T-helper 2 cell treated with Interferon-gamma antibody and Interleukin-4, amounts not matched to agents 100 ng/mL and 5 ng/mL, for 36 hours (primary cell): ENCODE measurements around the gene PLA2R1. TPM values are rescaled to one million over a fixed set of nuclear protein-coding genes. Genes with fewer than 3 reads are reported as not detected.

ENCODE experiments used
- intact Hi-C: fragments of 100-400 bp; cut with micrococcal nuclease; formaldehyde crosslinking; loops from one replicate; pipeline ENCODE4 v1.15.1; 2023
- total RNA-seq: library from RNA; stranded (reverse); gene quantifications from 2 replicates; pipeline ENCODE4 v1.2.3, GENCODE V29; 2022

PLA2R1 gene
- total RNA-seq, 1 donor from 2014 or later: not detected

DNA sequence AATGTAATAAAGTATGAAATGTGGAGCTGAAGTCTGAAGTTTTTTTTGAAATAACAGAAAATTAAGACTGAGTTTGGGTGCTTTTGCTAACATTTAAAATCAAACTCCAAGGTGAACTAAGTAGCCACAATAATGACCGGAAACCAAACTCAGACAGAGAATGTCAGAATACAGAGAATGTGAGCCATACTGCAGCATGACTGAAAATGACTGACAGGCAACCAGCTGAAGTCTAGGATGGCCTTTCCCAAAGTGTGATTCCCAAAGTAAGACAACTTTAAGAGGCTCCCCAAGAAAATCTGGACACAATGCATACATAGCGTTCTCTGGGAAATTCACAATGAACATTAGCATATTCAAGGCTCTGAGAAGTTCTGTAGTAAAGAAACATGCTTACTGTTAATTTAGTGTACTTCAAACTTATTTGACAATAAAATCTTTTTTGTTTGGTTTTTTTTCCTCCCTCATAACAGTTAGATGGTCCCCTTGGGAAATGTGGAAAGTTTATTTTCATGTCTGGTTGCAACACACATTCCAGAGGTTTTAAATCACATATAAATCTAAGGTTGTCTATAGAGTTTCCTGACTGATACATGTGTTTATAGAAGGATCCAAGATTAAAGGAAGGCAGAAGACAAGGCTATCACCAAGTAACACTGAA is 28.6 kb downstream of the PLA2R1 start:
- intact Hi-C loops: no loop called here

DNA sequence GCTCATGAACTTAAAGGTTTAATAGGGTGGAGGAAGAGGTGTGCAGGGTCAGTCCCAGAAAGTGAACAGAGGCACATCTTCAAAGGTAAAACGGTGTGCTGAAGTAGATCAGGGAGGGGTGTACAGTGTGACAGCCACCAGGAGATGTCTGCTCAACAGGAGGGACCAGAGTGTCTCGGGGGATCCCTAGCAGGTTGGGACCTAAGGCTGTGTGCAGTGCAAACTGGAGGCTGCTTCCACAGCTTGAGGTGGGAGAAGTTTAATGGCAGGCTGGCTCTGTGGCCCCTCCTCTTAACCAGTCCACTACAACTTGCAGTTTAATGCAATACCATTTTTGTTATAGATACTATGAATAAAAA is 33.2 kb downstream of the PLA2R1 start:
- intact Hi-C loops: no loop called here

DNA sequence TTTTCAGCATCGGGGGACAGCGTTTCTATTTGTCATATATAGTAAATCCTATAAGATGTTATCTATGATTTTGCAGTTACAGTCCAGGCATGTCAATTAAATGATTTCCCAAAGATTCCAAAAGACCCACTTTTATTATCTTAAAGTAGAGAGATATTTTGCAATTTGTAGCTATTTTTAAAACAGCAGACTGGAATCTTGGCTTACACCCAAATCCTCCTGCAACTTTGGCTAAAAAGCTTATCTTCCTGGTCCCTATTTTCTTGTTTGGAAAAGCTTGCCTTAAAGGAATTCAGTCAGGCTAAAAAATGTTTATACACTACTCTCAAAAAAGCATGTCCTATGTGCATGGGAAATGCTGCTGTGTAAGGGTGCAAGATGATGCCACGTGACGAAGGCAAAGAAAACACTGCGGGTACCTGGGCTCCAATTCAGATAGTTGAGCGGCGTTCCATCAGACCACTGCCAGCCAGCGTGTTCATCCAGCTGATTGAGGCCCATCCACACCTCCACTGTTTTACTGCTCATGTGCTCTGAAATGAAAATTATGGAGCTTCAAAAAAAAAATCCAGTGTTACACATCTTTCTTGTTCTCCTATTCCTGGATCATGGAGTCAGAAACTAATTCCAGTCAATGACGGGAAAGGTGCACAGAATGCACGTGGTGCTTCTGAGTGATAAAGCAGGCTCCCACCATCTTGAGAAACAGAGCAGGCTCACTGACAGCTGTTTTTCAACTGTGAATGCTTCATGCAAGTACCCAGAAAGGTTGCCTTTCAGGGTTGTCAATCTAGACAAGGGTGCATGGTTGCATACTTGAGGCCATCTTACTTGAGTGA is 33.8 kb downstream of the PLA2R1 start:
- intact Hi-C loops: no loop called here

DNA sequence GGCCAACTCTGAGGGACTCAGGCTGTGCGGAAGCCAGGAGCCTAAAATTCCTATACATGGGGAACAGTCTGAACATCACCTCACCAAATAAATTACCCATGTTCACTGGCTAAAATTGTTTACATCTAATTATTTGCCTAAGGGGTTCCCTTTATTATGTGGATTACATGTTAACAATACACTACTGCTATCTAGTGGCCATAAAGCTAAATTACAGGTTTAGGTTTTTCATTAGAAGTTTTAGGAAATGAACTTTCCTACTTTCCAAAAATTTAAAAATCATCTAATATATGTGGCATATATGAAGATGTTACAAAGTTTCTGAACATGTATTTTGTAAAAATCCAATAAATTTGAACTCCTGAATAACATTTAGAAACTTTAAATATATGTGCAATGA is 40.3 kb downstream of the PLA2R1 start:
- intact Hi-C loops: no loop called here

DNA sequence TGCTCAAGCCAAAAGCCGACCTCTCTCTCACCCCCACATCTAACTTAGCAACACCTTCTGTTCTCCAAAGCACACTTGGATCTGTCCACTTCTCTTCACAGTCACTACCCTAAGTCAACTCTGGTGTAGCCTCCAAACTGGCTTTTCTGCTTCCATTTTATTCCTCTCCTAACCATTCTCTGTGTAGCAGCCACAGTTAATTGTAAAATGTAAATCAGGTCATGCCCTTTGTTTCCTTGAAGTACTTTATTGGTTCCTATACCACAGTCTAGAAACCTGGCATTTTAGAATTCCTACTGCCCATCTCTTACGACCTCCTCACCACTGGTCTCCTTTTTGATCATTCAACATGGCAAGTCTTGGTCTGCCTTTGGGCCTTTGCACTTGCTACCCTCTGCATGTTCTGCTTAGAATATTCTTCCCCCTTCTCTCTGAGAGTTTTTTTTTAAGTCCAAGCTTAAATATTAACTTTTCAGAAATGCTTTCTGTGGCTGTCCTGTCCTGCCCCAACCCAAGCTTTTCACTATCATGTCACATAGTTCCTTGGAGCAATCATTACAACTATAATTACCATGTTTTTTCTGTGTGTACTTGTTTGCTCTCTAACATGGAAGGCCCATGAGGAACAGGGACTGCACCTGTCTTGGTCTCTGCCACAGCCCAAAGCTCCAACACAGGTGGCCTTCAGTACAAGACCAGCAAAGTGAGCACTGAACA is 42.9 kb downstream of the PLA2R1 start:
- intact Hi-C loops: no loop called here

DNA sequence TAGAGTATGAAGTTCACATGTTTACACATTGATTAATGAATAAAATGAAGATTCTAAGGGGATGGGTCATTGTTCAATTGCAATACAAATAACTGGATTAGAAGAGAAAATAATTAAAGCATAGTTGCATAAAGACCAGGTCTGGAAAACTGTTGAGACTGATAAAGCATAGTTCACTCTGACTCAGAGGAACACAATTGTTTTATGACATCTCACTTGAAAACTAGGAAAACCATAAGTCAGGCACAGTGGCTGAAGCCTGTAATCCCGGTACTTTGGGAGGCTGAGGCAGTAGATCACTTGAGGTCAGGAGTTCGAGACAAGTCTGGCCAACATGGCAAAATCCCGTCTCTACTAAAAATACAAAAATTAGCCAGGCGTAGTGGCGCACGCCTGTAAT is 46.7 kb downstream of the PLA2R1 start:
- intact Hi-C loops: no loop called here

DNA sequence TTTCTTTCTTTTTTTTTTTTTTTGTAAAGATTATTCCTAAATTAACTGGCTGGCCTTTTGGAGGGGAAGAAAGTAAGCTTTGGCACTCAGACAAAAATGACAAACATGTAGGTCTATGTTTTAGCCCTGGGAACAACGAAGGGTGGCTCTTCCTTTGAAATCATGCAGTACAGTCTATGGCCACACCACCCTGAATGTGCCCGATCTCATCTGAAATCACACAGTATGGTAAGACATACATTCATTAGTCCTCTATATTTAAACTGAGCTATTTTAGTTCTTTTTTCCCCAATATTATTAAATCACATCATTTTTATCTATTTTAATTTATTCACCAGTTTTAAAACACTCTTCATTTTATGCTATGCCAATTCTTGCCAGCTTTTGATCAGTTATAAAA is 48.2 kb downstream of the PLA2R1 start:
- intact Hi-C loops: no loop called here

DNA sequence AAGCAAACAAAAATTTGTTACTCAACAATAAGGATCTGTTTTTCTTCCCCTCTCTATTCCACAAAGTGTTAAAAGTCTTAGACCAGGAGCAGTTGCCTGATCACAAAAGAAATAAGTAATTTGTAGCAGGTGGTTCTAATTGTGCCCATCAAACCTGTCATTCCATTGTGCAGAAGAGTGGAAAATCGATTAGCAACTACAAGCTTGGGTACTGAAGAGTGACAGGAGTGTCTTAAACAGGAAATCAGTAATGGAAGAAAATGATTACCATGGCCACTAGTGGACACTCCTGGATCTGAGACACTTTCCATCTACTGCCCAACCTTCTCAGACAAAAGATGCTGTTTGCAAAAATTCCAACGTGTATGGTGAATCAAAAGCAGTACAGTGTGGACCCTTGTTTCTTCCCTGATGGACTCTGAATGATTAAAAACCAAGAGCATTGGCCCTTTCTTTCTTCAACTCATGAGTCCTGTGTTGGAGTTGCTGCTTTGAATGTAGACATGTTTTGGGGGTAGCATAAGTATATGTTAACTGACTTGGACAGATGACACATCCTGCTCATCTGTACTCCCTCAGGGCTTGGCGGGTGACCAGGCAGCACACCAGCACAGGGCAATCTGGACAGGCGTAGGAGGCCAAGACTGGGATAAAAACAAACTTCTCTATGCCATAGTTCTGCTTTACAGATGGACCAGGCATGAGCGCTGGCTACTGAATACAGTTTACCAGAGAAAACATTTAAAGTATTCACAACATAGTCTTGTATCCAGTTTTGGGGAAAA is 51.9 kb downstream of the PLA2R1 start:
- intact Hi-C loops: no loop called here

DNA sequence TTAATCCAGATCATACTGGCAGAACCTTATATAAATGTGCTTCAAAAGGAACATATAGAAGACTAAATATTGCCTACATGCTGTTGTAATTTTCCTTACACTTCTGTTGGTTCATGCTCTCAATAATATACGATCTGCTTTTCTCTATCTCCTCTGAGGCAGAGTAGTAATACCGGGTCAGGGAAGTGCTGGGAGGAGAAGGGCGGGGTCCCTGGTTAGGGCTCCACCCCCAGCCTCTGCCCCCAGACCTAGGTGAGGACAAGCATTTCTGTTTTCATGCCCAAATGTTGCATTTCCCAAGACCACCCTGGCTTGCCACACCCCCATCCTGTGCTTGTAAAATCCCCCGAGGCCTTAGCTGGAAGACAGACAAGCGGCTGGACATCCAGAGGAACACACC is 55.3 kb downstream of the PLA2R1 start:
- intact Hi-C loops: no loop called here

DNA sequence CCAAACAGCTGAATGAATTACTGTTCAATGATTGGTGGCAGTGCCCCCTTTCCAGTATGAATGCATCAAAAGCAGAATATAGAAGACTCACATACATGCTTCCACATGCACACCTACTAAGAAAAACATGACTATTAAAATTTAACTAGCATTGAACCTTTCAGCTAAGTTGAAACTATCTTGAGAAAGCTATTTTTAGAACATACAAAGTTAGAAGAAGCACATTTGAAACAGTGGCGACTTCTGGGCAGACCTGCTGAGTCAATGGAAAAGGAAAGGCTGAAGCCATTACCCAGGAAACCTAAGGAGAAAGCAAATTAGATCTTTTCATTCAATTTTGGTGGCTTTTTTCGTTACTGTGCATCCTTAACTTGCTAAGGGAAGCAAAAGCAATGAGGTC is 55.9 kb downstream of the PLA2R1 start:
- intact Hi-C loops: no loop called here

DNA sequence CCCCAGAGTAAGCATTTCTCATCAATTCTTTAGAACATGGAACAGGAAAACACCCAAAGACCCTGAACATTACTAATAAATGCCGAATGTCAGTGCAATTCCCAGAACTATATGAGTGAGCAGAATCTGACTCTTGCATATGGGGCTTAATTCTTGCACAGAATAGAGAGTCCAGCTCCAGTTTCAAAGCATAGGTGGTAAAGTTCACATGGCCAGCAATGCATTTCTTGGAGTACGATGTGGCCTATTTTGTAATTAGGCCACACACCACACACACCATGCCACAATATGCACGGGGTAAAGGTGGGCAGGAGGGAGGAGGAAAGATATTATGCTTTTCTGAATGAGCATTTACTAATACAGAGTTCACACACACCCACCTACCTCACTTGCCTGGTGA is 56.5 kb downstream of the PLA2R1 start:
- intact Hi-C loops: no loop called here

DNA sequence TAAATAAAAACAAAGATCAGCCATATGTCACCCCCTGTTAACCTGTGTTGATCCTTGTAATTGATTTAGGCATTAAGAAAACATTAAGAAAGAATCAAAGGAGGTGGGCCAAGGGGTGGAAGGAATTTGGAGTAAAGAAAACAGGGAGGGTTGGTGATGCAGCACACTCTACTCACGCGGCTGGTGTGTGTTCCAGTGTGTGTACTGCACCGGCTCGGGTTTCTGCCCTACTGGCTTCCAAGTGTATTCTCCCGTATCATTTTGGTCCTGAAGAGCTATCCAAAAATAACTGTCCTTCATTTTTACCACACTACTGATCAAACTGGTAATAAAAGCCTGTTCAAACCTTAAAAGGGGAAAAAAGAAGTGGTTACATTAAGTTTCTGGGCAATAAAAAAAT is 56.9 kb downstream of the PLA2R1 start:
- intact Hi-C loops: no loop called here

DNA sequence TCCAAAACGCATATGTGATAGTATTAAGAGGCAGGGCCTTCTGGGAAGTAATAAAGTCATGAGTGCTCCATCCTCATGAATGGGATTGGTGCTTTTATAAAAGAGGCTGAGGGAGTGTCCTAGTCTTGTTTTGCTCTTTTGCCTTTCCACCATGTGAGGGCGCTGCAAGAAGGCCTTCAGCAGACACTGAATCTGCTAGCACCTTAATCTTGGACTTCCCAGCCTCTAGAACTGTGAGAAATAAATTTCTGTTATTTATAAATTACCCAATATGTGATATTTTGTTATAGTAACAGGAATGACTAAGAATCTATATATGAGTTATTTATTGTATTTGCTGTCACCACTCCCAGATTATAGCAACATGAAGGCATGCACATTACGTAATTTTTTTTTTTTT is 63.5 kb downstream of the PLA2R1 start:
- intact Hi-C loops: no loop called here

DNA sequence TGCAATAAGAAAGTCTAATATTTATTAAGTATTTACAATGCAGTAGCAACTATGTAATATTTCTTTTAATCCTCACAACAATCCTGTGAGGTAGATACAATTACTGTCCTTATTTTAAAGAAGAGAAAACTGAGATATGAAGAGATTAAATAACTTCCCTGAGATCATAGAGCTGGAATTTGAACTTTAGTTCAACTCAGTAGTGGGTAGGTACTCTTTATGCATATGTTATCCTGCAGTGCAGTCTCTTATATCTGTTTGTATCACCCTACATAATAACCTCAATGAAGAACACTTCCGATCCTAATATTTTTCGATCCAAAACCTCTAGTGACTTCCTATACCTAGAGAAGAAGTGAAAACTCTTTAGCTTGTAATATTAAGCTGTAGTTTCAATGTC is 64.2 kb downstream of the PLA2R1 start:
- intact Hi-C loops: no loop called here

DNA sequence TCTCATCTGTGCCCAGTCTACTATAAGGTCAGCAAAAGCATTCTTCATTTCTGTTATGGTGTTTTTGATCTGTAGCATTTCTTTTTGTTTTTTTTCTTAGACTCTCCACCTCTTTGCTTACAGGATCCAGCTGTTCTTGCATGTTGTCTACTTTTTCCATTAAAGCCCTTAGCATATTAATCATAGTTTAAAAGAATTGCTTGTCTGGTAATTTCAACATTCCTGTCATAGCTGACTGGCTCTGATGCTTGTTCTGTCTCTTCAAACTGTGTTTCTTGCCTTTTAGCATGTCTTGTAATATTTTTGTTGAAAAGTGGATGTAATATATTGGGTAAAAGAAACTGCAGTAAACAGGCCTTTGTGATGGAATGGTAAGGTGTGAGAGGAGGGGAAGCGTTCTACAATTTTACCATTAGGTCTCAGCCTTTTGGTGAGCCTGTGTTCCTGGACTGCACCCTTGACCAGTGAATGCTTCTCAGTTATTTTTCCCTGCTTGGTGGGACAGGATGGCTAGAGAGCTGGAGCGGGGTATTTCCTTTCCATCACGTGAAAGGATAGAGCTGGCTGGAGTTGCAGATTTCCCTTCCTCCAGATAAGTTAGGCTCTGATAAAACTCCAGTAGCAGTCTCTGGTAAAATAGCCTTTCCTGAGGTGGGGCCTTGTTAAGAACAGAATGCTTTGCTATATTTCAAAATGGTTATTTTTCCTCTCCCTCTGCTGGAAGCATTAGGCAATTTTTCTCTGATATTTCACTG is 65.4 kb downstream of the PLA2R1 start:
- intact Hi-C loops: no loop called here

DNA sequence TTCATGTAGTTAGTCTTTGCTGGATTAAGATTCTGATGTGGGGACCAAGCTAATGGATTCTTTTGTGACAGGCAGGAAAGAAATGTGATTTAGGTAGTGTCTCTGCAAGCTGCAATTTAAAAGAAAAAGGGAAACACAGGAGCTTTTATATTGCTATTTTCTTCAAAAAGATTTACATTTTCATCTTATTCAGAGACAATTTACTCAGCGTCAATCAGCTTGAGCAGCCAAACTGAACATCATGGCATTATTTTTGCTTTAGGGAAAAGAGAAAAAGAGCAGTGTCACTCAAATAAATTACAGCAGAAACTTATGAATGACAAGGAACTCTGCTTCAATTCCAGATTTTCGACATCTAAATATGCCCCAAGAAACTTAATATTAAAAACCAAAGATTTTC is 67.4 kb downstream of the PLA2R1 start:
- intact Hi-C loops: no loop called here

DNA sequence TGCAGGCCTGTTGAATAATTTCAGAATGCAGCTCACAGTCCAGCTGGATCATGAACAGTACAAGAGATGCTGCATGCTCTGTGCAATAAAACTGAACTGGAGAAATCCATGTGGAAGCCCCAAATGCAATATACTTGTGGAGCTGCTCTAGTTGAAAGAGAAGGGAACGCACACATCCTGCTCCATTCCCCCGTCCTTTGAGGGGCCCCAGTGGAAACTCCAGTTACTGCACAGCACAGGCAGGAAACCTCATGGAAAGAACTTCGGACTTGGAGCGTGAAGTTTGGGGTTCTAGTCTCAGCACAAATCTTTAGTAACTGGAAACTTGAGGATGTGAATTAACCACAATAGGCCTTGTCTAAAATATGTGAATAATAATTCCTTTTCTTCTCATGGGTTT is 73.2 kb downstream of the PLA2R1 start:
- intact Hi-C loops: no loop called here

DNA sequence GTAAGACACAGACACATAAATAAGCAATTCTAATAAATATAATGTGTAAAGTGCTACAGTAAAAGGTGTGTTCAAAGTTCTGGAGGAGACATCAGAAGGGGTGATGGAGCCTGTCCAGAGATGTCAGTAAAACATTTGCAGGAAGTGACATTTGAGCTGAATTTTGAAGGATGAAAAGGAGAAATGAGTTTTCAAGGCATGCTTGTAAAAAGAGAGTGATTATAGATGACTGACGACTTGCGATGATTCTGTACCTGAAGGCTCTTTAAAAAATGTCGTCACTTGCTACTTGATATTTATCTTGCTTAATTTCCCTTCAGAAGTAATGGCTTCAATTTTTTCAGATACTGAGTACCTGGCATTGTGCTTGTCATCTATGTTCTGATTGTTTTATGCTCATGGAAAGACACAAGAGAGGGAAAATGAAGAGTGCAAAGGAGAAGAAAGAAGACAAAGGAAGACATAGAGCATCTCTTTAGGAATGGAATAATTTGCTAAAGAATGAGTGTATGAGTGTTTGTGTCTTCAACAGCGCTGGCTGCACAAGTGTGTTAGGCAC is 73.9 kb downstream of the PLA2R1 start:
- intact Hi-C loops: no loop called here

DNA sequence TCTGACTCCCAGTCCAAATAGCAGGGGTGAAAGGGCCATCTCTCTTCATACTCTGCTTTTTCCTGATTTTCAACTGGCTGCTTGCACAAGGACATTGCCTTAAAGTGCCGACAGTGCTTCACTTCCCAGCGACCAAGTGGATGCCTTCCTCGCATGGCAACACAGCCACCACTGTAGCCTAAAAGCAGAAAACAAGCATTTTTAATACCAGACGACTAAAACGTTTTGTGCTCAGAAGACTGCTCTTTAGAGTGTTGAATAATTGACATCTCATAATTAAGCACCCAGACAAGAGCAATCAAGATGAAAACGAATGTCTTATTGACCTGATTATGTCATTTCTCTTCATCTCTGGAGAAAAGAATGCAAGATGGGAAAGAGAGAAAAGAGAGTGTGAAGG is 75.2 kb downstream of the PLA2R1 start:
- intact Hi-C loops: no loop called here

DNA sequence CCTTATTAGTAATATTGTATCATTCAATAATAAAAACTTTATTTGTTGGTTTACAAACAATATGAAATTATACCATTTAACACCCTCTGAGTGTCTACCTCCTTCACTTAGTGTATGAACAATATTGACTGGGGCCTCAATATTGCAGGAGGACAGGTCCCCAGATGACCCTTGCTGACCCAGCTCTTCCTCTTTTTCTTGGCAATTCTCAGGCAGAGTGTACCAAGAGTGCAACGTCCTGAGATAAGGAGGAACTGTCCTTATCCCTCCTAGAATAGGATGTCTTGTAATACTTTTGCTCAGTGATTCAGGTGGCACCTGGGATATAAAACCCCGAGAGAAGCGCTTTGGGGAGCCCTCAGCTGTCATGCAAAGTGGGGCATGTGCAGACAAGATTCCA is 76.8 kb downstream of the PLA2R1 start:
- intact Hi-C loops: no loop called here

DNA sequence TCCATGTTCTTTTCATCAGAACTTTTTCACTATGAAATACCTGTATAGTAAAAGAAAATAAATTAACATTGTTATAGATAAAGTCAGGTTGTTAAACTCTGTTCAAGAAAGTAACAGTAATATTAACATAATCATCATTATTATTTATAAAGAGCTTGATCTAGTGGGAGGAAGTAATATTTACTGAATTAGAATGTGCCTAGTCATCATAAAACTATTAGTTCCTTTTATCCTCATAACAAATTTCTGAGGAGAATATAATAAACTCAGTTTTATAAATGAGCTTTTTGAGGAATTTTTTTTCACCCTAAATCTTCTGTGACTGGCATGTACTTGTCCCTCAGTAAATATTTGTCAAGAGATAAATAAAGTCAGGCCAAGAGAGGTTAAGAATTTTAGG is 78.4 kb downstream of the PLA2R1 start:
- intact Hi-C loops: no loop called here
